Effector memory CD8-positive, alpha-beta T cell (primary cell): ENCODE measurements around the gene FLRT2.

Experiments
- ATAC-seq: fragments of 150-1000 bp; cut with Tn5 transposase; replicated peaks from 2 replicates; pipeline ENCODE4 v1.10.0; 2021; ENCODE audit warnings: mild to moderate bottlenecking, moderate library complexity
- DNase-seq, 3 experiments: peaks; one replicate each; pipeline ENCODE4 v3.0.0; 2021
- H3K27ac Mint-ChIP-seq, 2 donors: one replicate each; pipeline ENCODE4 v1.8.0; 2022; ENCODE audit warnings: mild to moderate bottlenecking in 2 of 2, mixed read lengths in 2 of 2, moderate library complexity in 2 of 2
- H3K27me3 Mint-ChIP-seq, 2 donors: one replicate each; pipeline ENCODE4 v1.8.0; 2022; ENCODE audit warnings: mixed read lengths in 2 of 2
- H3K36me3 Mint-ChIP-seq: one replicate; pipeline ENCODE4 v1.8.0; 2022; ENCODE audit warnings: mild to moderate bottlenecking, moderate library complexity, mixed read lengths; ENCODE audit not compliant: insufficient read depth
- H3K4me1 Mint-ChIP-seq, 2 donors: one replicate each; pipeline ENCODE4 v1.8.0; 2022; ENCODE audit warnings: low read depth in 2 of 2, mixed read lengths in 2 of 2
- H3K4me3 Mint-ChIP-seq, 2 donors: one replicate each; pipeline ENCODE4 v1.8.0; 2022; ENCODE audit warnings: mild to moderate bottlenecking in 2 of 2, mixed read lengths in 2 of 2, moderate library complexity in 2 of 2
- H3K9me3 Mint-ChIP-seq, 2 donors: one replicate each; pipeline ENCODE4 v1.8.0; 2022; ENCODE audit warnings: mixed read lengths in 2 of 2
- total RNA-seq, 9 experiments: gene quantifications; one replicate each; lab custom pipeline; 2026; lab: John Stamatoyannopoulos, UW

Gene FLRT2, protein sequence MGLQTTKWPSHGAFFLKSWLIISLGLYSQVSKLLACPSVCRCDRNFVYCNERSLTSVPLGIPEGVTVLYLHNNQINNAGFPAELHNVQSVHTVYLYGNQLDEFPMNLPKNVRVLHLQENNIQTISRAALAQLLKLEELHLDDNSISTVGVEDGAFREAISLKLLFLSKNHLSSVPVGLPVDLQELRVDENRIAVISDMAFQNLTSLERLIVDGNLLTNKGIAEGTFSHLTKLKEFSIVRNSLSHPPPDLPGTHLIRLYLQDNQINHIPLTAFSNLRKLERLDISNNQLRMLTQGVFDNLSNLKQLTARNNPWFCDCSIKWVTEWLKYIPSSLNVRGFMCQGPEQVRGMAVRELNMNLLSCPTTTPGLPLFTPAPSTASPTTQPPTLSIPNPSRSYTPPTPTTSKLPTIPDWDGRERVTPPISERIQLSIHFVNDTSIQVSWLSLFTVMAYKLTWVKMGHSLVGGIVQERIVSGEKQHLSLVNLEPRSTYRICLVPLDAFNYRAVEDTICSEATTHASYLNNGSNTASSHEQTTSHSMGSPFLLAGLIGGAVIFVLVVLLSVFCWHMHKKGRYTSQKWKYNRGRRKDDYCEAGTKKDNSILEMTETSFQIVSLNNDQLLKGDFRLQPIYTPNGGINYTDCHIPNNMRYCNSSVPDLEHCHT
- 0 to 2.7 (median 0) reads per million in 9 experiments for total RNA-seq

GRCh38 chr14:85529803-85530574, at the start of gene FLRT2:
Gene FLRT2, plus strand, starts transcription at chr14:85530144. Its CDS starts 91,371 bp downstream, at chr14:85621515.
- DNase-seq (no peak), ATAC-seq (no peak)
- Mint-ChIP-seq H3K27me3 (peaks cover 46 to 61% of the 10 kb centered on the region in 2 donors), H3K27ac (no peak within 1 kb of the TSS), H3K36me3 (peaks cover 3% of the 10 kb centered on the region), H3K4me1 (peaks cover 0 to 5% of the 10 kb centered on the region in 2 donors), H3K4me3 (no peak within 1 kb of the TSS), H3K9me3 (peaks cover 0 to 8% of the 10 kb centered on the region in 2 donors)

GRCh38 chr14:85481471-85481870, 48.5 kb upstream of the FLRT2 start:
- Mint-ChIP-seq H3K36me3 (no peaks in the 10 kb centered on the region), H3K4me3 (no peak overlapping the region), H3K4me1 (no peaks in the 10 kb centered on the region), H3K27me3 (no peaks in the 10 kb centered on the region), H3K27ac (no peak overlapping the region), H3K9me3 (peaks cover 8 to 9% of the 10 kb centered on the region in 2 donors)
- DNase-seq: no peak
- no peak for ATAC-seq

GRCh38 chr14:85482552-85482951, 47.4 kb upstream of the FLRT2 start:
- H3K4me1 Mint-ChIP-seq: no peaks in the 10 kb centered on the region
- H3K9me3 Mint-ChIP-seq: peaks cover 8 to 11% of the 10 kb centered on the region in 2 donors
- H3K27me3 Mint-ChIP-seq: no peaks in the 10 kb centered on the region
- H3K4me3 Mint-ChIP-seq: no peak overlapping the region
- H3K27ac Mint-ChIP-seq: no peak overlapping the region
- no peak for ATAC-seq
- no peaks in the 10 kb centered on the region for H3K36me3 Mint-ChIP-seq
- no peak for DNase-seq

- Mint-ChIP-seq H3K27me3 (no peaks in the 10 kb centered on the region), H3K27ac (no peak overlapping the region), H3K4me1 (no peaks in the 10 kb centered on the region), H3K4me3 (no peak overlapping the region), H3K9me3 (peaks cover 8 to 11% of the 10 kb centered on the region in 2 donors), H3K36me3 (no peaks in the 10 kb centered on the region)
- ATAC-seq: no peak
- DNase-seq: no peak
Observed at GRCh38 chr14:85483037-85483436, 46.9 kb upstream of the FLRT2 start.

DNA sequence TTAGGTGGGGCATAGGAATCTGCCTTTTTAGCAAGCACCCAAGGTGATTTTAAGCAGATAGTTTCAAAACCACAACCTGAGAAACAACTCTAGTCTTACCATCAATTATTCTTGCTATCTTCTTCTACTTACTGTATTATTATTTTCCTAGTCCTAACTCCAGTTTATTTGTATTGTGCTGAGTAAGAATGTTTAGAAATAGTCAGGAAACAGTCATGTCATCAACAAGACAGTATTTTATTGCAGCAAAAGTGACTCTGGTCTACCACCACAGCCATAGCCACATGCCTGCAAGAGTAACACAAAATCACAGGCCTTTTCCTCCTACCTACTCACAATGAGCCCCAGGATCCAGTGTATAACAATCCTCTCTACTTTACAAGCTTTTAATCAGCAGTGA, 46.3 kb upstream of the FLRT2 start:
- Mint-ChIP-seq H3K27ac (no peak overlapping the region), H3K27me3 (no peaks in the 10 kb centered on the region), H3K36me3 (no peaks in the 10 kb centered on the region), H3K4me3 (no peak overlapping the region), H3K4me1 (no peaks in the 10 kb centered on the region), H3K9me3 (peaks cover 8 to 11% of the 10 kb centered on the region in 2 donors)
- no peak for ATAC-seq
- no peak for DNase-seq

DNA sequence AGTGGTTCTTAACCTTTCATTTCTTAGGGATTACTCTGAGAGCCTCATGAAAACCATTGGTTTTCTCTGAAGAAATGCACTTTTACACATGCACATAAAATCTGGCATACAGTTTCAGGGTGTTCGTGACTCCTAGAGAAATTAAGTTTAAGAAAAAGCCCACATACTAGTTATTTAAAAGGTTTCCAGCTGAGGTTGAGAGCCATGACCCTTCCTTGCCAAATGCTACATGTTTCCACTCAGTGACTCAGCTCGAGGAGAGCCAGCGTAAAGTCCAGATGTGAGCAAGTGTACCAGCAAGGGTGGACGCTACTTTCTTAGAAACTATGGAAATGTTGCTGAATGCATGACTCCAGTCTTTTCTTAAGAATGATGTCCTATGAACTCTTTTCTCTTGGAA, 42.7 kb upstream of the FLRT2 start:
- H3K9me3 Mint-ChIP-seq: peaks cover 15 to 18% of the 10 kb centered on the region in 2 donors
- no peak overlapping the region for H3K4me3 Mint-ChIP-seq
- no peak for DNase-seq
- H3K36me3 Mint-ChIP-seq: peaks cover 4% of the 10 kb centered on the region
- no peak overlapping the region for H3K27ac Mint-ChIP-seq
- no peaks in the 10 kb centered on the region for H3K27me3 Mint-ChIP-seq
- ATAC-seq: no peak
- H3K4me1 Mint-ChIP-seq: no peaks in the 10 kb centered on the region

DNA sequence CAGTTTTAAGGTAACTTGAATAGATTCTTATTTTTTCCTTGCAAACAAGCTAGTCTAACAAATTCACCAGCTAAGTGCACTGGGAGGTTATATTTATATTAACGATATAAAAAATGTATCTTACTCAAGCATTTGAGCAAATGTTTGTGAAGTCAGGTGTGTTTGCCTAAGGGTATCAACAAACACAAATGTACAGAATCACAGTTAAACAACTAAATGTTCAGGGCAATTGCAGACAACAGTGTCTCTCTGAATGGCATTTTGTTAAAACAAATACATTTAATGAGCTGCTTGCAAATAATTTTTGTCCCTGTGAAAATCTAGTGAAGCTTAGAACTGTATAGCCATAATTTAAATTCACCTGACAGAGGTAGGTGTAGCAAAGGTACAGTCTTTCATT, 28.2 kb upstream of the FLRT2 start:
- Mint-ChIP-seq H3K27ac (no peak overlapping the region), H3K4me3 (no peak overlapping the region), H3K4me1 (no peaks in the 10 kb centered on the region), H3K27me3 (no peaks in the 10 kb centered on the region), H3K36me3 (no peaks in the 10 kb centered on the region), H3K9me3 (peaks cover 0 to 6% of the 10 kb centered on the region in 2 donors)
- ATAC-seq (no peak), DNase-seq (no peak)

DNA sequence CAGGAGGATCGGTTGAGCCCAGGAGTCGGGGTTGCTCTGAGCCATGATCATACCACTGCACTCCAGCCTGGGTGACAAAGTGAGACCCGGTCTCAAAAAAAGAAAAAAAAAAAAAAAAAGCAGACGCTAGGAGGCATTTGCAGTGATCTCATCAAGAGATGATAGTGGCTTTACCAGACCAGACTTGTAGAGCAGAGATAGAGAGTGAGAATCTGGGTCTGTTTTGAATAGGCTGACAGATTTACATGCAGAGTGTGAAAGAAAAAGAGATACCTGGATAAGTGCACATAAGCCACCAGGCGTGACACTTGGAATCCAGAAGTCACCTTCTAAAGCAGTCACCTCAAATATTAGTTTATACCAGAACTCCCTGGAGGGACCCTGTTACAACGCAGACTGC, 21.1 kb upstream of the FLRT2 start:
- H3K36me3 Mint-ChIP-seq: no peaks in the 10 kb centered on the region
- H3K27me3 Mint-ChIP-seq: no peaks in the 10 kb centered on the region
- DNase-seq (no peak), ATAC-seq (no peak)
- H3K4me3 Mint-ChIP-seq: no peak overlapping the region
- H3K4me1 Mint-ChIP-seq: no peaks in the 10 kb centered on the region
- peaks cover 8 to 15% of the 10 kb centered on the region in 2 donors for H3K9me3 Mint-ChIP-seq
- no peak overlapping the region for H3K27ac Mint-ChIP-seq

GRCh38 chr14:85512451-85512850, 17.5 kb upstream of the FLRT2 start:
- Mint-ChIP-seq H3K27me3 (no peaks in the 10 kb centered on the region), H3K9me3 (peaks cover 7 to 15% of the 10 kb centered on the region in 2 donors), H3K27ac (no peak overlapping the region), H3K36me3 (no peaks in the 10 kb centered on the region), H3K4me1 (no peaks in the 10 kb centered on the region), H3K4me3 (no peak overlapping the region)
- DNase-seq (no peak), ATAC-seq (no peak)

- Mint-ChIP-seq H3K4me1 (no peaks in the 10 kb centered on the region), H3K27me3 (no peaks in the 10 kb centered on the region), H3K36me3 (no peaks in the 10 kb centered on the region), H3K27ac (no peak overlapping the region), H3K4me3 (no peak overlapping the region), H3K9me3 (peaks cover 2 to 15% of the 10 kb centered on the region in 2 donors)
- DNase-seq (no peak), ATAC-seq (no peak)
Observed at GRCh38 chr14:85514487-85514886, 15.5 kb upstream of the FLRT2 start.

GRCh38 chr14:85516239-85517113, 13.5 kb upstream of the FLRT2 start:
- H3K4me1 Mint-ChIP-seq: no peaks in the 10 kb centered on the region
- DNase-seq (no peak), ATAC-seq (no peak)
- no peaks in the 10 kb centered on the region for H3K27me3 Mint-ChIP-seq
- no peak overlapping the region for H3K4me3 Mint-ChIP-seq
- peaks cover 2 to 20% of the 10 kb centered on the region in 2 donors for H3K9me3 Mint-ChIP-seq
- no peaks in the 10 kb centered on the region for H3K36me3 Mint-ChIP-seq
- no peak overlapping the region for H3K27ac Mint-ChIP-seq

GRCh38 chr14:85517114-85517688, 12.7 kb upstream of the FLRT2 start:
- H3K4me3 Mint-ChIP-seq: no peak overlapping the region
- H3K27ac Mint-ChIP-seq: no peak overlapping the region
- DNase-seq: no peak
- no peak for ATAC-seq
- H3K4me1 Mint-ChIP-seq: no peaks in the 10 kb centered on the region
- no peaks in the 10 kb centered on the region for H3K27me3 Mint-ChIP-seq
- H3K9me3 Mint-ChIP-seq: peaks cover 2 to 15% of the 10 kb centered on the region in 2 donors
- no peaks in the 10 kb centered on the region for H3K36me3 Mint-ChIP-seq
